HL-60 (cell line): ENCODE data around the gene WTIP.

ENCODE experiments used
- DNase-seq, 2 experiments: peaks; one replicate each; pipeline ENCODE4 v3.0.0-alpha.2; 2010 to 2020; ENCODE audit warnings: low read depth in 1 of 2, low spot score in 1 of 2
- H3K27ac ChIP-seq: fragments of 250-450 bp; sonication (Bioruptor Pico); replicated peaks from 2 replicates; pipeline ENCODE4 v1.5.1; 2020; ENCODE audit warnings: mild to moderate bottlenecking, moderate library complexity
- H3K27me3 ChIP-seq: fragments of 250-450 bp; sonication (Bioruptor Pico); 2 replicates; pipeline ENCODE4 v1.5.1; 2021; ENCODE audit warnings: mild to moderate bottlenecking, moderate library complexity; ENCODE audit not compliant: insufficient read depth, poor library complexity, severe bottlenecking
- H3K4me3 ChIP-seq: replicated peaks from 2 replicates; pipeline ENCODE4 v1.5.1; 2011; ENCODE audit warnings: mild to moderate bottlenecking, control low read depth, low read length; ENCODE audit not compliant: insufficient read depth
- GABPA ChIP-seq: IDR thresholded peaks from 2 replicates; pipeline ENCODE4 v1.6.1; 2012; ENCODE audit warnings: low read depth
- POLR2AphosphoS5 ChIP-seq: IDR thresholded peaks from 2 replicates; pipeline ENCODE4 v1.6.1; 2012; ENCODE audit warnings: low read depth
- SPI1 ChIP-seq: IDR thresholded peaks from 2 replicates; pipeline ENCODE4 v1.6.1; 2012; ENCODE audit warnings: low read depth, mild to moderate bottlenecking, borderline replicate concordance
- TF ChIP-seq, protein P1 (sequence below): IDR thresholded peaks from one replicate; pipeline ENCODE4 v1.5.1; 2011; ENCODE audit warnings: low read length, control low read depth, inconsistent platforms; ENCODE audit not compliant: insufficient read depth
- TF ChIP-seq, protein P2 (sequence below): IDR thresholded peaks from 2 replicates; pipeline ENCODE4 v1.6.1; 2012; ENCODE audit warnings: low read depth; ENCODE audit not compliant: insufficient replicate concordance

Gene WTIP

DNA sequence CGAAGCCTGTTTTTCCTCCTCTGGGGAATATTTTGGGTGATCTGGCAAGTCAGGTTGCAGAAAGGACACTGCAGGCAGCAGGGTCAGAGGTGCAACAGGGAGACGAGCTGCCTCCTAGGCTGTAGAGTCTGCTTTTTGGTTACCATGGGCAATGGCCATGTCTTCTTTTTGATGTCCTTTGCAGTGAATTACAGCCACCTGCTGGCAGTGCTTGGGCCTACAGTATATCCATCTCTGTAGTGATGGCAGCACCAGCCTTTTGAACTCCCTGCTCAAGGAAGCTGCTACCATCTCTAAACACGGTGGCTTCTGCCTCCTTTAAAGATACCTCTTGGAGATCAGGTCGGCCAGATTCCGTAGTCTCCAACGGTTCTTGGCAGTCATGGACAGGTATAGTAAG is 73.9 kb downstream of the WTIP start:
- Histone ChIP-seq H3K27ac (no peak overlapping the region), H3K4me3 (no peak overlapping the region), H3K27me3 (no peaks in the 10 kb centered on the region)
- peak in 1 of 2 experiments; percentile 10 for DNase-seq
- TF ChIP-seq, protein P1, sequence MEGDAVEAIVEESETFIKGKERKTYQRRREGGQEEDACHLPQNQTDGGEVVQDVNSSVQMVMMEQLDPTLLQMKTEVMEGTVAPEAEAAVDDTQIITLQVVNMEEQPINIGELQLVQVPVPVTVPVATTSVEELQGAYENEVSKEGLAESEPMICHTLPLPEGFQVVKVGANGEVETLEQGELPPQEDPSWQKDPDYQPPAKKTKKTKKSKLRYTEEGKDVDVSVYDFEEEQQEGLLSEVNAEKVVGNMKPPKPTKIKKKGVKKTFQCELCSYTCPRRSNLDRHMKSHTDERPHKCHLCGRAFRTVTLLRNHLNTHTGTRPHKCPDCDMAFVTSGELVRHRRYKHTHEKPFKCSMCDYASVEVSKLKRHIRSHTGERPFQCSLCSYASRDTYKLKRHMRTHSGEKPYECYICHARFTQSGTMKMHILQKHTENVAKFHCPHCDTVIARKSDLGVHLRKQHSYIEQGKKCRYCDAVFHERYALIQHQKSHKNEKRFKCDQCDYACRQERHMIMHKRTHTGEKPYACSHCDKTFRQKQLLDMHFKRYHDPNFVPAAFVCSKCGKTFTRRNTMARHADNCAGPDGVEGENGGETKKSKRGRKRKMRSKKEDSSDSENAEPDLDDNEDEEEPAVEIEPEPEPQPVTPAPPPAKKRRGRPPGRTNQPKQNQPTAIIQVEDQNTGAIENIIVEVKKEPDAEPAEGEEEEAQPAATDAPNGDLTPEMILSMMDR: peak; percentile 7
- TF ChIP-seq POLR2AphosphoS5 (no peak), SPI1 (no peak)

DNA sequence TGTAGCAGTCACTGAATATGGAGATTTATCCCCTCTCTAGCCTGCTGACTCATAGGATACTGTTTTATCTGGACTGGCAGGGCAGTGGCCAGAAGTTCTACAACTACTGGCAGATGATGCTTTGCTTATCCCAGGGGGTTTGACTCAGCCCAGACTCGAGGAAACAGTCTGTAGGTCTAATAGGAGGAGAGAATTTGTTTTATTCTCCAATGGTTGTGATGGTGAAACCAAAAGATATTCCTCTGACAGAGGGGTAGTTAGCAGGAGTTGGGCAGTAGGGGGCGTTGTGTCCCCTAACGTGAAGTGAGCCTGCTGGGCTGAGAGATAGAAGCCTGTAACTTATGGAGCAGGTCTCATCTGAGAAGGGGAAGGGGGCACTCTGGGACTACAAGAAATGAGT is 74.9 kb downstream of the WTIP start:
- Histone ChIP-seq H3K27ac (no peak overlapping the region), H3K27me3 (no peaks in the 10 kb centered on the region), H3K4me3 (no peak overlapping the region)
- TF ChIP-seq GABPA (no peak), SPI1 (no peak), POLR2AphosphoS5 (no peak)
- TF ChIP-seq, protein P1: no peak
- TF ChIP-seq, protein P2, sequence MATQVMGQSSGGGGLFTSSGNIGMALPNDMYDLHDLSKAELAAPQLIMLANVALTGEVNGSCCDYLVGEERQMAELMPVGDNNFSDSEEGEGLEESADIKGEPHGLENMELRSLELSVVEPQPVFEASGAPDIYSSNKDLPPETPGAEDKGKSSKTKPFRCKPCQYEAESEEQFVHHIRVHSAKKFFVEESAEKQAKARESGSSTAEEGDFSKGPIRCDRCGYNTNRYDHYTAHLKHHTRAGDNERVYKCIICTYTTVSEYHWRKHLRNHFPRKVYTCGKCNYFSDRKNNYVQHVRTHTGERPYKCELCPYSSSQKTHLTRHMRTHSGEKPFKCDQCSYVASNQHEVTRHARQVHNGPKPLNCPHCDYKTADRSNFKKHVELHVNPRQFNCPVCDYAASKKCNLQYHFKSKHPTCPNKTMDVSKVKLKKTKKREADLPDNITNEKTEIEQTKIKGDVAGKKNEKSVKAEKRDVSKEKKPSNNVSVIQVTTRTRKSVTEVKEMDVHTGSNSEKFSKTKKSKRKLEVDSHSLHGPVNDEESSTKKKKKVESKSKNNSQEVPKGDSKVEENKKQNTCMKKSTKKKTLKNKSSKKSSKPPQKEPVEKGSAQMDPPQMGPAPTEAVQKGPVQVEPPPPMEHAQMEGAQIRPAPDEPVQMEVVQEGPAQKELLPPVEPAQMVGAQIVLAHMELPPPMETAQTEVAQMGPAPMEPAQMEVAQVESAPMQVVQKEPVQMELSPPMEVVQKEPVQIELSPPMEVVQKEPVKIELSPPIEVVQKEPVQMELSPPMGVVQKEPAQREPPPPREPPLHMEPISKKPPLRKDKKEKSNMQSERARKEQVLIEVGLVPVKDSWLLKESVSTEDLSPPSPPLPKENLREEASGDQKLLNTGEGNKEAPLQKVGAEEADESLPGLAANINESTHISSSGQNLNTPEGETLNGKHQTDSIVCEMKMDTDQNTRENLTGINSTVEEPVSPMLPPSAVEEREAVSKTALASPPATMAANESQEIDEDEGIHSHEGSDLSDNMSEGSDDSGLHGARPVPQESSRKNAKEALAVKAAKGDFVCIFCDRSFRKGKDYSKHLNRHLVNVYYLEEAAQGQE: no peak
- DNase-seq: peak in 1 of 2 experiments; percentile 18

DNA sequence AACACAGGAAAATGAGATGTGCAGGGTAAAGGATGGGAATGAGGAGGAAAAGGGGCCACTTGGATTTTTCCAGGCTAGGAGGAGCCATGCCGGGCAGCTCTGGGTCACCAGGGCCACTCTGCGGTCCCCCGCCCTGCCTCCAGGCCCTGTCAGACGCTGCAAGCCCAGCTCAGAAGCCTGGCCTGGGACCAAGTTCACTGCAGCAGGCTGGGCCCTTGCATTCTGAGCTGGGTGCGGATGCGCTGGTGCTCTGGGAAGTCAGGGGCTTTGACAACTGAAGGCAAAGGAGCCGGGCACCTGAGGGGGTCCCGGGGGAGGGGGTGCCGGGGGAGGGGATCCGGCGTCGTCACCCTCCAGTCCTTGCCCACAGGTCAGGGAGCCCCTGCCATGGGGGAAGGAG is 77.5 kb downstream of the WTIP start:
- H3K27me3 ChIP-seq: no peaks in the 10 kb centered on the region
- no peak for DNase-seq
- H3K4me3 ChIP-seq: no peak overlapping the region
- TF ChIP-seq POLR2AphosphoS5 (no peak), SPI1 (no peak), GABPA (no peak)
- TF ChIP-seq, protein P2: no peak
- TF ChIP-seq, protein P1: no peak
- no peak overlapping the region for H3K27ac ChIP-seq

DNA sequence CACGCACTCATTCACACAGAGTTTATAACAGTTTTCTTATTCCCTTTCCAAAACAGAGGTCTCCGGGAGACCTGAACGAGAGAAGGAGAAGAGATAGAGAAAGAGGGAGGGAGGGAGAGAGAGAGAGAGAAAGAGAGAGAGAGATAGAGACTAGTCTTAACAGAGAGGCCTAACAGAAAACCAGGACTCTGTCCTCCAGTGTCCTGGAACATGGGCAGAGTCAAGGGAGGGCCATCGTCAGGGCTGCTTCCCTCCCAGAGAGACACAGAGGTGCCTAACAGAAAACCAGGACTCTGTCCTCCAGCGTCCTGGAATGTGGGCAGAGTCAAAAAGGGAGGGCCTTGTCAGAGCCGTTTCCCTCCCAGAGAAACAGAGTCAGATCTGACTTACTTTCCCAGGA is 78.7 kb downstream of the WTIP start:
- H3K27me3 ChIP-seq: no peaks in the 10 kb centered on the region
- DNase-seq: no peak
- H3K4me3 ChIP-seq: no peak overlapping the region
- TF ChIP-seq, protein P1: no peak
- TF ChIP-seq, protein P2: no peak
- TF ChIP-seq POLR2AphosphoS5 (no peak), SPI1 (no peak), GABPA (no peak)
- H3K27ac ChIP-seq: no peak overlapping the region
